IPS-20b (cell line): ENCODE data around the gene CLDN11.

Source experiments
- H3K27ac ChIP-seq: one replicate; pipeline ENCODE4 v1.5.1; 2013; ENCODE audit warnings: low read length
- H3K27me3 ChIP-seq: 2 replicates; pipeline ENCODE4 v1.6.1; 2013; ENCODE audit warnings: mild to moderate bottlenecking, low read length, inconsistent platforms; ENCODE audit not compliant: insufficient read depth
- H3K36me3 ChIP-seq: 2 replicates; pipeline ENCODE4 v1.6.1; 2013; ENCODE audit warnings: low read depth, mild to moderate bottlenecking, inconsistent platforms, low read length, moderate library complexity; ENCODE audit not compliant: insufficient read depth
- H3K4me1 ChIP-seq: 2 replicates; pipeline ENCODE4 v1.6.1; 2013; ENCODE audit warnings: mild to moderate bottlenecking, control low read depth, inconsistent platforms, low read length, moderate library complexity; ENCODE audit not compliant: insufficient read depth
- H3K4me3 ChIP-seq: 2 replicates; pipeline ENCODE4 v1.5.1; 2013; ENCODE audit warnings: mild to moderate bottlenecking, low read length, inconsistent platforms
- H3K9ac ChIP-seq: 2 replicates; pipeline ENCODE4 v1.6.1; 2013; ENCODE audit warnings: low read depth, mild to moderate bottlenecking, inconsistent platforms, low read length, moderate library complexity
- H3K9me3 ChIP-seq: 2 replicates; pipeline ENCODE4 v1.6.1; 2013; ENCODE audit warnings: mild to moderate bottlenecking, low read depth, low read length, inconsistent platforms; ENCODE audit not compliant: insufficient read depth

Gene CLDN11

DNA sequence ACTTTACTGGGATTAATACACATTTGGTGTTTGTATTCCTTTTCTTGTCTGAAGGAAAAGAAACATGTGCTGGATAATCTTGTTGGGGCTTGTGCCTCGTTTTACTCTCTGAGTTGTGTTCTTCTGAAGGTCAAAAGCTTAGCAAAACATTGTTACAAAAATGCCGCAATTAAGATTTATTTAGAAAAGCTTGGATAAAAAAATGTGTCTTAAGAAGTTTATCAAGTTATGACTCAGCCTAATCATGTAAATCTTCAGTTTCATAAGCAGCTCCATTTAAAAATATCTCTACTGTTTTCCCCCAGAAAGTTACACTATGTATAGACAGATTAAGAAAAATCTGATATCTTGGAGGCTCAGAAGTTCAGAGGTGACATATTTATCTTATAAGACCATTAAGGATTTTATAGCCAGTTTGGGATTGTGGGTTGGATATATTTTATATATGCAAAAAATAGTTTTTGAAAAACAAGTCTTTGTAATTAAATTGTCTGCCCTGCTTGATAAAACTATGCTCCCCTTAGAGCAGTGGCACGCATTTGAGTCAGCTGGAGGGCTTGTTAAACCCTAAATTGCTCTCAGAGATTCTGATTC is 56.5 kb downstream of the CLDN11 start:
- Histone ChIP-seq H3K9me3 (no peaks in the 10 kb centered on the region), H3K36me3 (no peaks in the 10 kb centered on the region), H3K9ac (no peak overlapping the region), H3K27ac (no peak overlapping the region), H3K4me3 (no peak overlapping the region), H3K4me1 (peaks cover 4% of the 10 kb centered on the region; the same call in 1 of the 2 replicates), H3K27me3 (no peaks in the 10 kb centered on the region)

DNA sequence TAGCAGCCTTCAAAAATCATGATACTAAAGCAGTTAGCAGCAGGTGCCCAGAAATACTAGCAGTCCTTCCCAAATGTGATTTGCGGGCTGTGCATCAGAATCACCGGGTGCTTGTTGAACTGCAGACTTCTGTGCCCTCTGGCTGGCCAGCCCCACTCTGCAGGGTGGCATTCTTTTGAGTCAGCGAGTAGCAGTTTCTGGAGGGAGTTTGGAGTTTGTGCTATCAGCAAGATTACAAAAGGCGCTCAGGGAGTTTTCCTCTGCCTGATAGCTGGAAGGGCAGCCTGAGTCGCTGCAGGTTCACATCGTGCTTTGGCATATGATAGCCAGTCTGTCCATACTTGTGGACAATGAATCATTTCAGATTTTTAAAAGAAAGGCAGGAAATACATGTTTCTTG is 57.6 kb downstream of the CLDN11 start:
- no peak overlapping the region for H3K9ac ChIP-seq
- H3K4me3 ChIP-seq, result no peak overlapping the region
- H3K4me1 ChIP-seq, result peaks cover 4% of the 10 kb centered on the region; the same call in 1 of the 2 replicates
- H3K27me3 ChIP-seq, result no peaks in the 10 kb centered on the region
- H3K36me3 ChIP-seq, result no peaks in the 10 kb centered on the region
- H3K9me3 ChIP-seq, result no peaks in the 10 kb centered on the region
- H3K27ac ChIP-seq, result no peak overlapping the region

DNA sequence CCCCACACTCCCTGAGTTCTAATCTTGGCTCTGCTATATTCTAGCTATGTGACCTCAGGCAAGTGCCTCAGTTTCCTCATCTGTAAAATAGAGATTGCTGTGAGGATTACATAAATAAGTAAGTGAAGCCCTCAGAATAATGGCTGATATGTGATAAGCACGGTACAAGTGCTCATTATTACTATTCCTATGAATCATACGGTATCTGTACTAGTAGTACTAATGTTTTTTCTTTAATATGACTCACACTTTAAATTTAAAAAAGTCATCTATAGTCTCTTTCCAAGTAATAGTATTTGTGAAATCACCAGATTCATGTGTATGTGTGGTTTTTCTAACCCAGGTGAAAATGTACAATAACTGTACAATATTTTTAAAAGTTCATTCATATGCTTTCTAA is 58.7 kb downstream of the CLDN11 start:
- Histone ChIP-seq H3K27ac (no peak overlapping the region), H3K4me1 (peaks cover 4% of the 10 kb centered on the region; the same call in 1 of the 2 replicates), H3K4me3 (no peak overlapping the region), H3K9me3 (no peaks in the 10 kb centered on the region), H3K9ac (no peak overlapping the region), H3K27me3 (no peaks in the 10 kb centered on the region), H3K36me3 (no peaks in the 10 kb centered on the region)

DNA sequence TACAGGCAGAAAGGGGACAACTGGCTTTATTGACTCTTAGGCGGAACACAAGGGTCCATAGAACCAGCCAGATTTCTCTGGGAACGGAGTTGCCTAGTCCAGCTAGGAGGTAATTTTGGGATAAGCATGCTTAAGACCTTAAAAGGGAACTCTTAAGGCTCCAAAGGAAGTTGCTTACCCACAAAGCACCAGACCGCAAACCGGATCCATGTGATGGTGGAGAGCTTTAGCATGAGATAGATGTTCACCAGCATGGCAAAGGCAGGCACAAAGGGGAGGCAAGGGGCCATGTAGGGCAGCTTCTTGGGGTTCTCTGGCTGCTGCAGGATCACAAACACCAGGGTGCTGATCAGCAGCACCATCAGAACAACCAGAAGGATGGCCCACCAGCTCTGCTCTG is 61.4 kb downstream of the CLDN11 start:
- no peaks in the 10 kb centered on the region; the same call in 1 of the 2 replicates for H3K9me3 ChIP-seq
- H3K4me1 ChIP-seq, result peaks cover 4% of the 10 kb centered on the region; the same call in 1 of the 2 replicates
- no peaks in the 10 kb centered on the region for H3K27me3 ChIP-seq
- no peaks in the 10 kb centered on the region for H3K36me3 ChIP-seq
- no peak overlapping the region for H3K27ac ChIP-seq
- H3K4me3 ChIP-seq, result no peak overlapping the region
- no peak overlapping the region for H3K9ac ChIP-seq

DNA sequence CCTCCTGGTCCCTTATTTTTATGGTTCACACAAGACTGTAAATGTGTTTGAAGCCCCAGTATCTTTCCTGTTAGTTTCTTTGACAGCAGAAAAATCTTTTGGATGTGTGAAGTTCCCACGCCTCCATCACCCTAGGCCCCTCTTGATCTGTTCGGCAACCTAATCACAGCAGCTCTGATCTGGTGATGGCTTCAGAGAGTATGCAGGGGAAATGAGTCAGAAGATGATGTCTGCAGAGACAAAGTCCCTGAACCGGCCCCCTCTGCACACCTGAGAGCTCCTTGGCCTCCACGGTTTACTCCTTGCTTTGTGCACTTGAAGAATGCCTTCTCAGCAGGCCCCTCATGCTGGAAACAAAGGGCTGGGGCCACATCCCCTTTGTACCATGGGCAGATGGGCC is 63.5 kb downstream of the CLDN11 start:
- Histone ChIP-seq H3K9me3 (no peaks in the 10 kb centered on the region; the same call in 1 of the 2 replicates), H3K27ac (no peak overlapping the region), H3K4me1 (peaks cover 5% of the 10 kb centered on the region; the same call in 1 of the 2 replicates), H3K9ac (no peak overlapping the region), H3K36me3 (no peaks in the 10 kb centered on the region), H3K27me3 (no peaks in the 10 kb centered on the region), H3K4me3 (no peak overlapping the region)

DNA sequence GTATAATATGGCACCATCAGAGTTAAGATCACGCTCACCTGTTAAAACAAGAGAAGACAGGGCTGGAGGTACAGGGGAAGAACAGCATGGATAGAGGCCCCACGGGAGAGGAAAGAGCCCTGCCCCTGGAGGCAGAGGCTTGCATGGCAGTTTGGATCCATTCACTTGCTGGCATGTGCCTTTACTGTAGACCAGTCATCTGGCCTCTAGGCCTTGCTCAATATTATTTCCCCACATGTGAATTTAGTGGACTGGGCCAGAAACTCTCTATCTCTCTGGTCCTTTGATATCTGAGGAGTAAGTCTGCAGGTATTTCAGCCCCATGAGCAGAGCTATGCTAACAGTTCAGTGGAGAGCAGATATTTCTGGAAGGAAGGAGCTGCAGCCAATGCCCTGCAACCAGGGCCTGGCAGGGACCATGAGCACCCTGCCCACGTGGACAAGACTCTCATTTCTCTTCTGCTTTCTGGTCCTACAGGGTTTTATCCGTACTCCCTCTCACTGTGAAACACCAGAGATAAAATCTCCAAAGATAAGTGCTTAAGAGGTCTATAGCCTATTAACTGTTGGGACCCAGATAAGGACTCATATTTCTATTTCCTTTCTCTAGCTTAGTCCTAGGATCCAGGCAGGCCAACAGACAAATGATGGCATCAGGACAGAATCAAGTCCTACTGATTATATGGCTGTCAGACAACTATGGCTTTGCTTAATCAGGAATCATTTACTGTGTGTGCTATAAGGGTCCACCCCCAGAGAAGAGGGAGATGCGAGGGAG is 65.0 kb downstream of the CLDN11 start:
- Histone ChIP-seq H3K27ac (no peak overlapping the region), H3K4me1 (peaks cover 9% of the 10 kb centered on the region; the same call in 1 of the 2 replicates)

More for the DNA sequence above, 65.0 kb downstream of the CLDN11 start:
- H3K27me3 ChIP-seq, result no peaks in the 10 kb centered on the region
- no peak overlapping the region for H3K4me3 ChIP-seq
- H3K9ac ChIP-seq, result no peak overlapping the region
- H3K9me3 ChIP-seq, result no peaks in the 10 kb centered on the region; the same call in 1 of the 2 replicates
- no peaks in the 10 kb centered on the region for H3K36me3 ChIP-seq
